Activated gamma-delta T cell (primary cell): ENCODE data around the gene TULP4.

Experiments used
- DNase-seq: peaks from one replicate; lab custom pipeline; 2025; lab: John Stamatoyannopoulos, UW
- total RNA-seq, 2 donors: gene quantifications; one replicate each; lab custom pipeline; 2026; lab: John Stamatoyannopoulos, UW

The TULP4 gene
- total RNA-seq, result 124 to 181 reads per million in 2 donors

GRCh38 chr6:158312165-158312564 lies at the start of gene TULP4:
Gene TULP4 (plus strand): TSS chr6:158312465. CDS start chr6:158314017, 1,552 bp downstream.
- DNase-seq, result no peak

- no peak for DNase-seq
Measured at GRCh38 chr6:158262755-158263154, 49.5 kb upstream of the TULP4 start.

GRCh38 chr6:158264180-158264579 lies 48.1 kb upstream of the TULP4 start:
- DNase-seq, result no peak

GRCh38 chr6:158266131-158266530 lies 46.1 kb upstream of the TULP4 start:
- DNase-seq, result no peak

- no peak for DNase-seq
Measured at GRCh38 chr6:158268361-158269147, 43.7 kb upstream of the TULP4 start.

- no peak for DNase-seq
Measured at GRCh38 chr6:158269657-158270056, 42.6 kb upstream of the TULP4 start.

GRCh38 chr6:158270389-158271127 lies 41.7 kb upstream of the TULP4 start:
- DNase-seq, result no peak

- no peak for DNase-seq
Measured at GRCh38 chr6:158272324-158272723, 39.9 kb upstream of the TULP4 start.

- no peak for DNase-seq
Measured at GRCh38 chr6:158278004-158278403, 34.3 kb upstream of the TULP4 start.

GRCh38 chr6:158279615-158280014 lies 32.6 kb upstream of the TULP4 start:
- no peak for DNase-seq

- no peak for DNase-seq
Measured at GRCh38 chr6:158283304-158283980, 28.8 kb upstream of the TULP4 start.

GRCh38 chr6:158284007-158284875 lies 28.0 kb upstream of the TULP4 start:
- no peak for DNase-seq

- no peak for DNase-seq
Measured at GRCh38 chr6:158284876-158285655, 27.2 kb upstream of the TULP4 start.

GRCh38 chr6:158285656-158286021 lies 26.6 kb upstream of the TULP4 start:
- DNase-seq, result no peak

GRCh38 chr6:158286413-158286812 lies 25.9 kb upstream of the TULP4 start:
- no peak for DNase-seq

GRCh38 chr6:158287047-158287446 lies 25.2 kb upstream of the TULP4 start:
- no peak for DNase-seq

GRCh38 chr6:158290040-158290439 lies 22.2 kb upstream of the TULP4 start:
- DNase-seq, result no peak

- no peak for DNase-seq
Measured at GRCh38 chr6:158290659-158291058, 21.6 kb upstream of the TULP4 start.

- no peak for DNase-seq
Measured at GRCh38 chr6:158292016-158292415, 20.2 kb upstream of the TULP4 start.

- no peak for DNase-seq
Measured at GRCh38 chr6:158293122-158293521, 19.1 kb upstream of the TULP4 start.
